Measurements from ENCODE around the gene ADD3.
"Not testable (repeated sequence)": the region's sequence is repeated elsewhere in the genome, so short reads cannot be mapped to it uniquely, and the experiment has no call there.

Gene ADD3

GRCh38 chr10:109976681-109977080 is 31.1 kb upstream of the ADD3 start:
- DNase-seq (ENCODE audit: low spot score) (no peak), FAIRE-seq (no peak)

DNA sequence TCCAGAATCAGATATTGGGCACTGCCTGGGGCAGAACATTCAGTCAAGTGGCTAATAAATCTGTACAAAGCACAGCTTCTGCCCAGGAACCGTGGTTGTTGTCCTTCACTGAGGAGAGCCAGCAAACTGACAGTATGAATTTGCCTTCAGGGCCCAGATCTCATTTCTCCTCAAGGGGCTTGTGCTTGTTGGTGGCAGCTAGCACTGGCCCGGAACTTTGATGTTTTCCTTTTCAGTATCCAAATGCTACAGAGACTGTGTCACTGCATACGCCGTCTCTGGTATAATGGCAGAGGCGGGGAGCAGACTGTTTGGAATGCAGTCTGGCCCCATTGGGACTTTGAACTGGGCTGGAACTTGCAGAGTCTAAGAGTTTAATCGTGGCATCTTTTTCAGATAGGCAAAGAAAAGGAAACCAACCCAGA is 30.4 kb upstream of the ADD3 start:
- DNase-seq (ENCODE audit: low spot score) (no peak), FAIRE-seq (no peak)

- DNase-seq (ENCODE audit: low spot score) (no peak), FAIRE-seq (no peak)
Measured at GRCh38 chr10:109978481-109978880, 29.3 kb upstream of the ADD3 start.

- no peak for DNase-seq (ENCODE audit: low spot score)
- FAIRE-seq = no peak
Measured at GRCh38 chr10:109979215-109979614, 28.6 kb upstream of the ADD3 start.

DNA sequence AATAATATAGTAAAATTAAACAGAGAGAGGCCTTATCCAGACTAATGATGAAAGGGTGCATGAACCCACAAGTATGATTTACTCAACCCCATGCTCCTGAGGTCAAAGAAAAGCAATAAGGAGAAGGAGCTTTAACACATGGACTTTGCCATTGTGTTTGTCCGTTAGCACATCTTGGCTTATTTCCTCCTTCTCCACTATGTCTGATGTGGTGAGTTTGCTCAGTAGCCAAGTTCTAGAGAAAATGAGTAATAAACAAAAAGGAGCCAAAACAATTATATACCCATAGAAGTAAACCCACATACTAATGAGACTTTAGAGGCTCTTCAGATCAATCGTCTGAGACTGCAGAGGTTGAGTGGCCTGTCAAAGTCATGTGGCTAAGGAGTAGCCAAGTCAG is 26.1 kb upstream of the ADD3 start:
- DNase-seq (ENCODE audit: low spot score) (no peak), FAIRE-seq (no peak)

GRCh38 chr10:109982123-109982522 is 25.7 kb upstream of the ADD3 start:
- no peak for DNase-seq (ENCODE audit: low spot score)
- no peak for FAIRE-seq

GRCh38 chr10:109982812-109983211 is 25.0 kb upstream of the ADD3 start:
- no peak for FAIRE-seq
- no peak for DNase-seq (ENCODE audit: low spot score)

DNA sequence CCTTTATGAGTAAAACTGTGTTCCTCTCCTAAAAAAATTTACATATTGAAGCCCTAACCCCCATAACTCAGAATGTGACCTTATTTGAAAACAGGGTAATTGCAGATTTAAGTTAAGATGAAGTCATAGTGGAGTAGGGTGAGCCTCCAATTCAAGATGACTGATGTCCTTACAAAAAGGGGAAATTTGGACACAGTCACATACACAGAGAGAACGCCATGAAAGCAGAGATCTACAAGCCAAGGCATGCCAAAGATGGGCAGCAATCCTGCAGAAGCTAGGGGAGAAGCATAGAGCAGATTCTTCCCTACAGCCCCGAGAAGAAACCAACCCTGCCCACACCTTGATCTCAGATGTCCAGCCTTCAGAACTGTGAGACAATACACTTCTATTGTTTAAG is 23.8 kb upstream of the ADD3 start:
- no peak for DNase-seq (ENCODE audit: low spot score)
- no peak for FAIRE-seq

- not testable (repeated sequence) for FAIRE-seq; DNase-seq (ENCODE audit: low spot score)
Measured at GRCh38 chr10:109985768-109986167, 22.0 kb upstream of the ADD3 start.

DNA sequence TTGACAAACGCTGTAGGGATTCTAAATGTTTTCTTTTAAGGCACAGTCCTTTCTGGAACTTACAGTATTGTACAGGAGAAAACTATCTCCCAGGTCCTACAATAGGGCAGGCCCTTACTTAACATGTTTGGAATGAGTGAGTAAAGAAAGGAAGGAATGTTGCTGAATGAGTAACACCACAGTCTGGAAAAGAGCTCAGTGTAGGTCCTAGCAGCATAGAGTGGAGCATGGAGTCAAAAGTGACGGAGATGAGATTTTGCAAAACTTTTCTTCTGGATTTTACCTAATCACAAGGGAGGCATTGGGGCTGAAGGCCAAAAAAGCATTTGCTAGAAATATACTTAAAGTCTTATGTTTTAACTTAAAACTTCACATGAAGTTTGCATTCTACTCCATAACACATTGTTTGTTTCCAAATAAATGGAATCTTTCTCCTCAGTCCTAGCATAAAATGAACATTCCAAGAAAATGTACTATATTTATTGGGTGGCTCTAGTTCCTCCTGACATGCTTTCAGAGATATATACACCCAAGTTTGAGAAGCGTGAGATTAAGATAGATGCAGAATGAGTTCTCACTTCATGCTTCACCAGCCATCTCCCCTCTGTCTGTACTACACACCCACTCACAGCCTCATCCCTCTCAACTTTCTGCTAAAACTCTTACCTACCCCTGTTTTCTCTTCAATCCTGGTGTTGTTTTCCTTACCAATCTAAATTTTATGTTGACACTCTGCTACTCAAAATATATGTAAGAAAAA is 20.2 kb upstream of the ADD3 start:
- DNase-seq (ENCODE audit: low spot score) (peak; percentile 58), FAIRE-seq (no peak)

DNA sequence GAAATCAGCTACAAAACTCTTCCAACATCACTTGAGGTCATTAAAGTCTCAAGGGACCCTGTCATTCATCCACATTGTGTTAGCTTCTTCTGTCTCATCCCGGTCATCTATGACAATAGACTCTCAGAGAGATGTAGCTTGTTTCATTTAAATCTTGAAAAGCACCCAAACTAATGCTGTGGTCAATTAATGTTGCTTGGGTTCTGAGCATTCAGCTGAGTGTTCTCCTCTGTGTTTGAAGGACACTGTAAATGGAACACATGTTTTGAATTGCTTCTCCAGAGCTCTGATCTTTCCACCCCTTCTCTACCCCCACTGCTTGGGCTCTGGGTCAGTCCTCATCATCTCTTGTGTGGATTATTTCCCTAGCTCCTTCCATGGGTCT is 19.6 kb upstream of the ADD3 start:
- DNase-seq (ENCODE audit: low spot score) (no peak), FAIRE-seq (no peak)

DNA sequence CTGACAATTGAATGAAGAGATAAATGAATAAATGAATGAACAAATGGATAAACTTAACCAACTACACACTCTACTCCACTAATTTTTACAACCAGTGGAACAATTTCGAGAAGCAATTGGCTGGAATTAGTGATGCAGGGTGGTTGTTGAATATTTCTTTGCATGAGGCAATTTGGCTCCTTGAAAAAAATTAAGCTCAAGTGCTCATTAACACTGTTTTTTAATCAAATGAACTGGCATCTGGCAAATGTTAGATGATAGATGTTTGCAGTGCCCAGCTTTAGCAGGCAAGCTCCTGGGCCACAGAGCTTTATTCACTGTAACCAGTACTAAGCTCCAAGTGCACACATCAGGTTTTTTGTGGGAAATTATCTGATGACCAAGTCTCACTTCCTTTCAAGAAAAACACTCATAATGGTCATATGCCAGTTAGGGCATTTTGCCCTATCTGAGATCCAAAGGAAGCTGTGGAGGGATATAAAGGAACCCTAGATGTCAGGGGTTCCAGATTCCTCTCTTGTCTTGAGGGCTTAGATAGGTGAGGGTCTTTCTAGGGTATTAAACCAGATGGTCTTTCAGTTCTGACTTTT is 16.4 kb upstream of the ADD3 start:
- DNase-seq (ENCODE audit: low spot score) (no peak), FAIRE-seq (no peak)

DNA sequence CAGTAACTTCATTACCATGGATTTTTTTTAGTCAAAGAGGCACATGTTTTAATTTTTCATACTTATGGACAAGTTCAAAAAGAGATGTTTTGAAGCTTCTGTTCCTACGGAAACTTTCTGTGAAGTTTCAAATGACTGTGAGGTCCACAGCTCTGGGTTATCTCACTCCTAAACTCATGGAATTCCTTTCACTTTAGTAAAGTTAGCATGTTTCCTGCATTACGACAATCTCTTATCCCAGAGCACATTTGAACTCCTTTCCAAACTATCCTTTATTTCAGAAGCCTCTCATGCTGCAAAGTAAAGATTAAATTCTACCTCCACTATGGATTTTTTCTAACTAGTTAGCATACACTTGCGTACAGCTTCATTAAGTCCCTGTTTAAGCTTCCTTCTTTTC is 15.3 kb upstream of the ADD3 start:
- FAIRE-seq (no peak), DNase-seq (ENCODE audit: low spot score) (no peak)

- DNase-seq (ENCODE audit: low spot score) = no peak
- FAIRE-seq = no peak
Measured at GRCh38 chr10:109993551-109994330, 14.0 kb upstream of the ADD3 start.

GRCh38 chr10:109994711-109995577 is 12.8 kb upstream of the ADD3 start:
- no peak for FAIRE-seq
- no peak for DNase-seq (ENCODE audit: low spot score)

GRCh38 chr10:109995595-109995994 is 12.2 kb upstream of the ADD3 start:
- no peak for FAIRE-seq

GRCh38 chr10:109996225-109996624 is 11.6 kb upstream of the ADD3 start:
- no peak for DNase-seq (ENCODE audit: low spot score)
- no peak for FAIRE-seq

More at GRCh38 chr10:109995595-109995994, 12.2 kb upstream of the ADD3 start:
- no peak for DNase-seq (ENCODE audit: low spot score)

GRCh38 chr10:109996766-109997171 is 11.0 kb upstream of the ADD3 start:
- no peak for DNase-seq (ENCODE audit: low spot score)
- no peak for FAIRE-seq

DNA sequence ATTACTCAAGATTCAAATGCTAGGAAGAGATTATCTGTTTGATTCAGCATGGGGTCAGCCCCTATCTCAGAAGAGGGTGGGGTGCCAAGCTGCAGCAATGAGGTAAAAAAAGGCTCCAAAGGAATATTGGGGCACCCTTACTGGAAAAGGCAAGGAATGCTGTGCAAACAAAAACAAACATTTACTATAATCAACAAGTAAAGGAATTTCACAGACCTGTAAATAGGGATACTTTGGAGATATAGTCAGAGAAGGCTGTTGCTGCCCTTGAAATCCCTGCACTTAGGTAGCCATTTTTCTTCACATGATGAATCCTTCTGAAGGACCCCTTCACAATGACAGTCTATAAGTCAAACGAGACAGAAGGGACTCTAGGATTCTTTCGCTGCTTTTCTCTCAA is 10.6 kb upstream of the ADD3 start:
- no peak for DNase-seq (ENCODE audit: low spot score)
- no peak for FAIRE-seq

- DNase-seq (ENCODE audit: low spot score) = no peak
- FAIRE-seq = no peak
Measured at GRCh38 chr10:109998513-109998912, 9.3 kb upstream of the ADD3 start.

DNA sequence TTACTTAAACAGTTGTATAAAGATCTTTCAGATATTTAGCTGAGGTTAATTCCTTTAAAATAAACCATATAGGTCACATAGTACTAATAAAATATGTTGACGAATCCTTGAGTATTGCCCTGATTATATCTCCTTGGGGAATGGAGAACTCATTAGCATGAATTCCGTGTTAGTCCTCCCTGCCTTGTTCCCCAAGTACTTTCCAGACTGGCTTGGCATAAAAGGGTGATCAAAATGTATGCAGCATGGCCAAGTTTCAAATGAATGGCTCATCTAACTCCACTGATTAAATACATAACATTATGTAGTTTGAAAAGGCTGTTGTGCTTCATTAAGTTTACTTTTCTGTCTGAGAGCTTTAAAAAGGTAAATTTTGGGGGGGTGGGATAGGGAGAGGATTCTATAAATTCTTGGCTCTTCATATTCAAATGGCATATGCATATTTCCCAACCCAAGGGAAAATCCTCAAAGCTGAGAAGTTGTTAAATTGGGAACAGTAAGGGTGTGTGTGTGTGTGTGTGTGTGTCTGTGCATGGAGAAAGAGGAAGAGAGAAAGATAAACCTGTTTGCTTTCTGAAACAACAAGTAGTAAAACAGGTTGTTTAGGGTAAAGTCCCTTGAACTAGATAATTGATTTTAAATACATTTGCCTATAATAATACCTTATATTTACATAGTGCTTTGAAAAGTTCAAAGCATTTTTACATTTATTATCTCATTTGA is 4.8 kb upstream of the ADD3 start:
- FAIRE-seq (no peak), DNase-seq (ENCODE audit: low spot score) (no peak)

All from urothelium cell line (cell line).